RWPE2 (cell line): ENCODE results near the gene SOAT2.

Source experiments
- ATAC-seq: fragments of 200-7000 bp; cut with Tn5 transposase; 3 replicates; pipeline ENCODE4 v1.9.1; 2021; ENCODE audit warnings: low read depth
- DNase-seq: peaks from one replicate; pipeline ENCODE4 v3.0.0-alpha.2; 2020; ENCODE audit warnings: low spot score
- H3K27ac ChIP-seq: fragments of 450-650 bp; 2 replicates; pipeline ENCODE4 v1.5.1; 2017; ENCODE audit warnings: mild to moderate bottlenecking; ENCODE audit not compliant: poor library complexity, severe bottlenecking
- H3K27me3 ChIP-seq: fragments of 250-450 bp; sonication (Bioruptor Pico); 2 replicates; pipeline ENCODE4 v1.5.1; 2021; ENCODE audit warnings: mild to moderate bottlenecking, moderate library complexity; ENCODE audit not compliant: insufficient read depth, poor library complexity, severe bottlenecking
- H3K36me3 ChIP-seq: fragments of 250-450 bp; sonication (Bioruptor Pico); 2 replicates; pipeline ENCODE4 v1.5.1; 2020; ENCODE audit warnings: low read depth, mild to moderate bottlenecking, moderate library complexity
- H3K4me1 ChIP-seq: fragments of 250-450 bp; sonication (Bioruptor Pico); 2 replicates; pipeline ENCODE4 v1.5.1; 2021; ENCODE audit warnings: mild to moderate bottlenecking, moderate library complexity; ENCODE audit not compliant: insufficient read depth, poor library complexity, severe bottlenecking
- H3K4me3 ChIP-seq: fragments of 250-450 bp; sonication (Bioruptor Pico); 2 replicates; pipeline ENCODE4 v1.5.1; 2021; ENCODE audit warnings: mild to moderate bottlenecking, moderate library complexity; ENCODE audit not compliant: severe bottlenecking
- H3K9me3 ChIP-seq: fragments of 250-450 bp; sonication (Bioruptor Pico); 2 replicates; pipeline ENCODE4 v1.5.1; 2021; ENCODE audit warnings: mild to moderate bottlenecking, moderate library complexity; ENCODE audit not compliant: severe bottlenecking
- CTCF ChIP-seq: fragments of 450-650 bp; IDR thresholded peaks from one replicate; pipeline ENCODE4 v1.5.1; 2017; ENCODE audit warnings: mild to moderate bottlenecking, moderate library complexity; ENCODE audit not compliant: poor library complexity, severe bottlenecking

SOAT2 gene

GRCh38 chr12:53096089-53096741 lies 7.1 kb upstream of the SOAT2 start:
- H3K4me3 ChIP-seq, result no peak overlapping the region
- DNase-seq, result no peak
- H3K27ac ChIP-seq, result peak overlapping the region; percentile 93
- no peaks in the 10 kb centered on the region for H3K27me3 ChIP-seq
- no peak for TF ChIP-seq CTCF
- H3K9me3 ChIP-seq, result no peaks in the 10 kb centered on the region
- peaks cover 20% of the 10 kb centered on the region for H3K4me1 ChIP-seq
- ATAC-seq, result no peak
- peaks cover 14% of the 10 kb centered on the region for H3K36me3 ChIP-seq

- Histone ChIP-seq H3K27ac (peak overlapping the region; percentile 93), H3K27me3 (no peaks in the 10 kb centered on the region)
Measured at GRCh38 chr12:53096759-53097158, 6.5 kb upstream of the SOAT2 start.

GRCh38 chr12:53097207-53097563 lies 6.1 kb upstream of the SOAT2 start:
- Histone ChIP-seq H3K27ac (peak overlapping the region; percentile 93), H3K9me3 (no peaks in the 10 kb centered on the region), H3K4me3 (peak overlapping the region; percentile 44), H3K4me1 (peaks cover 20% of the 10 kb centered on the region), H3K36me3 (peaks cover 16% of the 10 kb centered on the region), H3K27me3 (no peaks in the 10 kb centered on the region)
- peak; percentile 2; the same call in 1 of the 3 replicates for ATAC-seq
- TF ChIP-seq CTCF, result no peak
- no peak for DNase-seq

More at GRCh38 chr12:53096759-53097158, 6.5 kb upstream of the SOAT2 start:
- Histone ChIP-seq H3K4me1 (peaks cover 20% of the 10 kb centered on the region), H3K4me3 (peak overlapping the region; percentile 44), H3K9me3 (no peaks in the 10 kb centered on the region), H3K36me3 (peaks cover 16% of the 10 kb centered on the region)
- DNase-seq, result no peak
- TF ChIP-seq CTCF, result no peak
- no peak for ATAC-seq

- Histone ChIP-seq H3K4me1 (peaks cover 20% of the 10 kb centered on the region), H3K36me3 (peaks cover 16% of the 10 kb centered on the region), H3K9me3 (no peaks in the 10 kb centered on the region), H3K4me3 (peak within 1 kb of the TSS; percentile 44), H3K27ac (peak within 1 kb of the TSS; percentile 93), H3K27me3 (no peaks in the 10 kb centered on the region)
- DNase-seq (no peak), ATAC-seq (peak; percentile 59)
- no peak for TF ChIP-seq CTCF
Measured at GRCh38 chr12:53097564-53098353, 5.5 kb upstream of the SOAT2 start, which contains the start of gene IGFBP6. Gene IGFBP6 (plus strand): TSS chr12:53097667. CDS start chr12:53097718, 51 bp downstream.
